Right lobe of liver (tissue), 6 donors: Measurements from ENCODE around the gene OASL. TPM values are rescaled to one million over a fixed set of nuclear protein-coding genes. Genes with fewer than 3 reads are reported as not detected.

ENCODE experiments used
- ATAC-seq, 4 donors: fragments of 200-7000 bp; cut with Tn5 transposase; one replicate each; pipeline ENCODE4 v1.9.1; 2020; ENCODE audit warnings: mild to moderate bottlenecking in 4 of 4, moderate library complexity in 4 of 4
- DNase-seq, 3 donors: peaks; one replicate each; pipeline ENCODE4 v3.0.0-alpha.2; 2020
- H3K27ac ChIP-seq, 3 donors: fragments of 200-600 bp; one replicate each; pipeline ENCODE4 v1.8.0; 2022
- H3K27me3 ChIP-seq, 2 donors: fragments of 200-600 bp; one replicate each; pipeline ENCODE4 v1.8.0; 2022
- H3K36me3 ChIP-seq, 4 donors: fragments of 200-600 bp; sonication (generic) in 1 of 4; one replicate each; pipeline versions ENCODE4 v1.5.1 to v1.8.0; 2017 to 2022; ENCODE audit warnings: control low read depth in 1 of 4
- H3K4me1 ChIP-seq, 4 donors: fragments of 200-600 bp; sonication (generic) in 1 of 4; one replicate each; pipeline versions ENCODE4 v1.5.1 to v1.8.0; 2017 to 2022; ENCODE audit warnings: control low read depth in 1 of 4
- H3K4me3 ChIP-seq, 3 donors: fragments of 200-600 bp; one replicate each; pipeline ENCODE4 v1.8.0; 2022
- H3K9me3 ChIP-seq, 4 donors: fragments of 200-600 bp; sonication (generic) in 1 of 4; one replicate each; pipeline versions ENCODE4 v1.5.1 to v1.8.0; 2017 to 2022; ENCODE audit warnings: control low read depth in 1 of 4
- CTCF ChIP-seq, 4 donors: fragments of 200-600 bp in 3 of 4; fragments of 450-650 bp in 1 of 4; IDR thresholded peaks; one replicate each; pipeline versions ENCODE4 v1.5.1 to v1.8.0; 2016 to 2022; ENCODE audit warnings: antibody characterized with exemption in 4 of 4, mild to moderate bottlenecking in 2 of 4
- POLR2A ChIP-seq: fragments of 450-650 bp; IDR thresholded peaks from one replicate; pipeline ENCODE4 v1.6.1; 2017; ENCODE audit warnings: antibody characterized with exemption, mild to moderate bottlenecking
- WGBS: methylation state at CpG from one replicate; pipeline ENCODE4 v1.1.6; 2018; ENCODE audit warnings: low coverage, low lambda C conversion rate; ENCODE audit not compliant: insufficient coverage; ENCODE audit errors: missing lambda C conversion rate; 5-methylcytosine and 5-hydroxymethylcytosine counted together
- intact Hi-C, 2 donors: fragments of 100-400 bp; cut with DNase I; formaldehyde crosslinking; loops; one replicate each; pipeline versions ENCODE4 v1.11.2 to v1.14.1; 2022
- total RNA-seq, 6 experiments: library from RNA; depleted of rRNA in 2 of 6; stranded (reverse); fragments of >200 nt in 2 of 6; fragmentation: NEBNext Ultra II Directional in 3 of 6; extraction: Animal tissue kit (Norgen Biotek cat#: 25700) in 3 of 6; gene quantifications; one replicate each; pipeline versions ENCODE4 v1.1.0 to v1.2.4, GENCODE V29; 2016 to 2023
- donor health status: DM: no; HTN: yes; CAD: no.
- donor health status: DM: no; HTN: no; CAD: no.
- donor health status: DM: no; HTN: no; CAD: no.
- donor health status: DM: no; HTN: yes; CAD: no.
- donor health status: DM: no; HTN: yes; CAD: no.

Gene OASL
- total RNA-seq, 6 experiments from 2014 or later: 1.6 to 19.2 (median 4.1) TPM

- Histone ChIP-seq H3K9me3 (no peaks in the 10 kb centered on the region), H3K4me3 (no peak overlapping the region), H3K27me3 (no peaks in the 10 kb centered on the region), H3K36me3 (no peaks in the 10 kb centered on the region), H3K4me1 (peaks cover 0 to 13% (median 3%) of the 10 kb centered on the region in 4 donors), H3K27ac (no peak overlapping the region)
- DNase-seq (no peak), ATAC-seq (no peak)
- WGBS: 74% methylated on average over 8 of the region's 10 CpGs
- TF ChIP-seq POLR2A: no peak
- intact Hi-C loops: no loop called here
Measured at GRCh38 chr12:121030576-121031212, 8.4 kb downstream of the OASL start.

GRCh38 chr12:121026274-121027045 is 12.6 kb downstream of the OASL start:
- peak; percentile 26 to 55 (median 42) for ATAC-seq
- peak overlapping the region; percentile 69 to 98 (median 93) for H3K27ac ChIP-seq
- DNase-seq: no peak
- WGBS: 55% methylated on average over 4 of the region's 10 CpGs
- H3K9me3 ChIP-seq: no peaks in the 10 kb centered on the region
- H3K36me3 ChIP-seq: no peaks in the 10 kb centered on the region
- H3K4me3 ChIP-seq: no peak overlapping the region
- no peaks in the 10 kb centered on the region for H3K27me3 ChIP-seq
- no peak for TF ChIP-seq POLR2A
- TF ChIP-seq CTCF (IDR thresholded peaks at IDR 0.05): peak in 3 of 4 donors; percentile 15 to 31 (median 17)
- H3K4me1 ChIP-seq: peaks cover 0 to 39% (median 7%) of the 10 kb centered on the region in 4 donors
- intact Hi-C loops: no loop called here

GRCh38 chr12:121025442-121026226 is 13.4 kb downstream of the OASL start:
- Histone ChIP-seq H3K4me3 (no peak overlapping the region), H3K27me3 (no peaks in the 10 kb centered on the region), H3K36me3 (no peaks in the 10 kb centered on the region), H3K27ac (peak overlapping the region; percentile 69 to 98 (median 93)), H3K9me3 (no peaks in the 10 kb centered on the region), H3K4me1 (peaks cover 0 to 44% (median 7%) of the 10 kb centered on the region in 4 donors)
- intact Hi-C loops: no loop called here
- ATAC-seq (peak; percentile 88 to 95 (median 92)), DNase-seq (peak; percentile 78 to 92 (median 90))
- WGBS: 27% methylated on average over 11 of the region's 11 CpGs
- TF ChIP-seq CTCF (IDR thresholded peaks at IDR 0.05) (no peak), POLR2A (no peak)

GRCh38 chr12:121023799-121024198 is 15.2 kb downstream of the OASL start:
- Histone ChIP-seq H3K4me3 (no peak overlapping the region), H3K27me3 (no peaks in the 10 kb centered on the region), H3K27ac (peak overlapping the region in 1 of 3 donors; percentile 49), H3K9me3 (no peaks in the 10 kb centered on the region), H3K36me3 (no peaks in the 10 kb centered on the region), H3K4me1 (peaks cover 0 to 44% (median 7%) of the 10 kb centered on the region in 4 donors)
- no peak for ATAC-seq
- no peak for TF ChIP-seq POLR2A
- no peak for TF ChIP-seq CTCF (IDR thresholded peaks at IDR 0.05)
- 78% methylated on average over 7 of the region's 8 CpGs for WGBS
- intact Hi-C loops: no loop called here
- DNase-seq: no peak
